Prostate gland (tissue), 2 donors: ENCODE measurements around the gene MKNK2.

Experiments used
- CTCF ChIP-seq, 4 experiments: fragments of 200-600 bp in 2 of 4; fragments of 450-650 bp in 2 of 4; sonication (generic) in 2 of 4; IDR thresholded peaks; 1 replicate in 3 of 4; 2 replicates in 1 of 4; pipeline ENCODE4 v1.5.1; 2016 to 2019; ENCODE audit warnings: antibody characterized with exemption in 4 of 4, mild to moderate bottlenecking in 2 of 4, moderate library complexity in 2 of 4
- POLR2A ChIP-seq: fragments of 450-650 bp; IDR thresholded peaks from one replicate; pipeline ENCODE4 v1.6.1; 2016; ENCODE audit warnings: antibody characterized with exemption, mild to moderate bottlenecking

- no peak for TF ChIP-seq CTCF (IDR thresholded peaks at IDR 0.05)
- TF ChIP-seq POLR2A, result no peak
Measured at GRCh38 chr19:2057484-2058469, 6.7 kb upstream of the MKNK2 start.
